H9 (cell line): ENCODE data around the gene PIM2. TPM values are rescaled to one million over a fixed set of nuclear protein-coding genes. Genes with fewer than 3 reads are reported as not detected.

Source experiments
- DNase-seq: peaks from one replicate; pipeline ENCODE4 v3.0.0-alpha.2; 2017
- H2AFZ ChIP-seq: one replicate; pipeline ENCODE4 v1.6.1; 2013; ENCODE audit warnings: mild to moderate bottlenecking, low read length, control low read depth, moderate library complexity
- H2AK5ac ChIP-seq: 2 replicates; pipeline ENCODE4 v1.6.1; 2013; ENCODE audit warnings: low read length, control low read depth, mixed read lengths; ENCODE audit not compliant: insufficient read length
- H2BK120ac ChIP-seq: one replicate; pipeline ENCODE4 v1.6.1; 2013; ENCODE audit warnings: low read depth, mild to moderate bottlenecking, low read length, control low read depth, inconsistent platforms; ENCODE audit not compliant: poor library complexity, severe bottlenecking
- H2BK12ac ChIP-seq: 2 replicates; pipeline ENCODE4 v1.6.1; 2013; ENCODE audit warnings: low read length, control low read depth, mixed read lengths, low read depth; ENCODE audit not compliant: insufficient read length
- H2BK15ac ChIP-seq: 2 replicates; pipeline ENCODE4 v1.6.1; 2013; ENCODE audit warnings: low read depth, low read length, control low read depth
- H2BK20ac ChIP-seq: one replicate; pipeline ENCODE4 v1.6.1; 2013; ENCODE audit warnings: low read depth, mild to moderate bottlenecking, low read length, control low read depth, inconsistent platforms; ENCODE audit not compliant: poor library complexity, severe bottlenecking
- H2BK5ac ChIP-seq: 2 replicates; pipeline ENCODE4 v1.6.1; 2013; ENCODE audit warnings: low read length, control low read depth, mixed read lengths; ENCODE audit not compliant: insufficient read length
- H3K14ac ChIP-seq: 2 replicates; pipeline ENCODE4 v1.6.1; 2013; ENCODE audit warnings: low read length, control low read depth; ENCODE audit not compliant: insufficient read depth
- H3K18ac ChIP-seq: 2 replicates; pipeline ENCODE4 v1.6.1; 2013; ENCODE audit warnings: low read depth, mild to moderate bottlenecking, mixed read lengths, low read length, control low read depth; ENCODE audit not compliant: insufficient read length
- H3K23ac ChIP-seq: 2 replicates; pipeline ENCODE4 v1.6.1; 2013; ENCODE audit warnings: low read length, control low read depth, mixed read lengths, low read depth; ENCODE audit not compliant: insufficient read length
- H3K23me2 ChIP-seq: 2 replicates; pipeline ENCODE4 v1.6.1; 2013; ENCODE audit warnings: low read depth, mild to moderate bottlenecking, mixed read lengths, low read length, control low read depth; ENCODE audit not compliant: insufficient read length, poor library complexity, severe bottlenecking
- H3K27ac ChIP-seq: 2 replicates; pipeline ENCODE4 v1.5.1; 2013; ENCODE audit warnings: low read length, control low read depth, mixed read lengths, low read depth; ENCODE audit not compliant: insufficient read length
- H3K27me3 ChIP-seq: 2 replicates; pipeline ENCODE4 v1.6.1; 2013; ENCODE audit warnings: low read length, control low read depth, inconsistent platforms; ENCODE audit not compliant: insufficient read depth
- H3K4ac ChIP-seq: 2 replicates; pipeline ENCODE4 v1.6.1; 2013; ENCODE audit warnings: low read depth, mild to moderate bottlenecking, control low read depth, inconsistent platforms, low read length, moderate library complexity
- H3K4me1 ChIP-seq: 2 replicates; pipeline ENCODE4 v1.6.1; 2013; ENCODE audit warnings: low read length, control low read depth, inconsistent platforms; ENCODE audit not compliant: insufficient read depth
- H3K4me2 ChIP-seq: 2 replicates; pipeline ENCODE4 v1.6.1; 2013; ENCODE audit warnings: low read length, control low read depth, mixed read lengths; ENCODE audit not compliant: insufficient read length, insufficient read depth
- H3K56ac ChIP-seq: 2 replicates; pipeline ENCODE4 v1.6.1; 2013; ENCODE audit warnings: low read depth, mild to moderate bottlenecking, mixed read lengths, low read length, control low read depth; ENCODE audit not compliant: insufficient read length
- H3K79me1 ChIP-seq: 2 replicates; pipeline ENCODE4 v1.6.1; 2013; ENCODE audit warnings: low read depth, mild to moderate bottlenecking, moderate library complexity, low read length, control low read depth, inconsistent platforms; ENCODE audit not compliant: insufficient read depth, poor library complexity, severe bottlenecking
- H3K79me2 ChIP-seq: 2 replicates; pipeline ENCODE4 v1.6.1; 2013; ENCODE audit warnings: low read length, control low read depth, inconsistent platforms; ENCODE audit not compliant: insufficient read depth
- H3K9ac ChIP-seq: 2 replicates; pipeline ENCODE4 v1.6.1; 2013; ENCODE audit warnings: low read length, control low read depth, mixed read lengths; ENCODE audit not compliant: insufficient read length; ENCODE audit errors: extremely low read depth
- H3K9me3 ChIP-seq: one replicate; pipeline ENCODE4 v1.6.1; 2013; ENCODE audit warnings: low read depth, low read length, inconsistent platforms; ENCODE audit not compliant: control insufficient read depth
- H3T11ph ChIP-seq: one replicate; pipeline ENCODE4 v1.6.1; 2013; ENCODE audit warnings: mild to moderate bottlenecking, low read length, control low read depth, inconsistent platforms
- H4K20me1 ChIP-seq: one replicate; pipeline ENCODE4 v1.6.1; 2013; ENCODE audit not compliant: control insufficient read depth, insufficient read length, insufficient read depth
- H4K5ac ChIP-seq: 2 replicates; pipeline ENCODE4 v1.6.1; 2013; ENCODE audit warnings: low read depth, mild to moderate bottlenecking, mixed read lengths, low read length, control low read depth; ENCODE audit not compliant: insufficient read length
- H4K8ac ChIP-seq: replicated peaks from 2 replicates; pipeline ENCODE4 v1.6.1; 2013; ENCODE audit warnings: low read length, control low read depth, mixed read lengths, low read depth; ENCODE audit not compliant: insufficient read length
- H4K91ac ChIP-seq: 2 replicates; pipeline ENCODE4 v1.6.1; 2013; ENCODE audit warnings: low read depth, mild to moderate bottlenecking, moderate library complexity, mixed read lengths, low read length, control low read depth; ENCODE audit not compliant: insufficient read length
- H3K27ac Mint-ChIP-seq, 3 experiments: 2 replicates in 2 of 3; 3 replicates in 1 of 3; pipeline ENCODE4 v1.8.0; 2020 to 2021; ENCODE audit warnings: mixed read lengths in 3 of 3, mild to moderate bottlenecking in 1 of 3, moderate library complexity in 1 of 3
- H3K27me3 Mint-ChIP-seq: 2 replicates; pipeline ENCODE4 v1.8.0; 2021; ENCODE audit warnings: low read depth, mild to moderate bottlenecking, moderate library complexity, mixed read lengths
- H3K36me3 Mint-ChIP-seq, 3 experiments: 2 replicates in 2 of 3; 3 replicates in 1 of 3; pipeline ENCODE4 v1.8.0; 2020 to 2021; ENCODE audit warnings: low read depth in 3 of 3, mixed read lengths in 3 of 3; ENCODE audit not compliant: insufficient read depth in 1 of 3
- H3K4me1 Mint-ChIP-seq, 2 experiments: 2 replicates each; pipeline ENCODE4 v1.8.0; 2020; ENCODE audit warnings: mixed read lengths in 2 of 2
- H3K4me3 Mint-ChIP-seq, 2 experiments: 2 replicates in 1 of 2; 3 replicates in 1 of 2; pipeline ENCODE4 v1.8.0; 2020 to 2021; ENCODE audit warnings: mild to moderate bottlenecking in 2 of 2, mixed read lengths in 2 of 2, moderate library complexity in 1 of 2
- H3K9me3 Mint-ChIP-seq, 2 experiments: 2 replicates in 1 of 2; 3 replicates in 1 of 2; pipeline ENCODE4 v1.8.0; 2020; ENCODE audit warnings: mild to moderate bottlenecking in 2 of 2, mixed read lengths in 2 of 2, moderate library complexity in 1 of 2
- CTCF ChIP-seq: fragments of 200-600 bp; sonication (generic); conservative IDR thresholded peaks from 3 replicates; pipeline ENCODE4 v1.8.0; 2021; ENCODE audit warnings: antibody characterized with exemption, mild to moderate bottlenecking
- WGBS: extraction: QIAGEN DNeasy Blood & Tissue Kit; methylation state at CpG from one replicate; pipeline ENCODE4 v1.1.7; 2013; ENCODE audit warnings: missing lambda C conversion rate, low lambda C conversion rate, mixed read lengths; ENCODE audit not compliant: insufficient read length; ENCODE audit errors: extremely low coverage; 5-methylcytosine and 5-hydroxymethylcytosine counted together
- total RNA-seq: library from RNA; stranded (reverse); gene quantifications from 2 replicates; pipeline ENCODE4 v1.2.1, GENCODE V29; 2021

Gene PIM2
- total RNA-seq, 1 experiment from 2014 or later = 163 TPM

- H4K91ac ChIP-seq = no peak overlapping the region
- H4K5ac ChIP-seq = no peak overlapping the region
- no peak overlapping the region for H2AK5ac ChIP-seq
- H3K9ac ChIP-seq = no peak overlapping the region
- no peak overlapping the region for H3K4ac ChIP-seq
- H3K36me3 Mint-ChIP-seq = peaks cover 16 to 42% (median 36%) of the 10 kb centered on the region in 3 experiments
- H3K4me1 ChIP-seq = no peaks in the 10 kb centered on the region
- H3K79me2 ChIP-seq = no peaks in the 10 kb centered on the region
- H2BK5ac ChIP-seq = no peak overlapping the region
- H3K9me3 ChIP-seq = no peaks in the 10 kb centered on the region
- H3K23ac ChIP-seq = no peak overlapping the region
- DNase-seq = no peak
- no peak overlapping the region for H3K4me2 ChIP-seq
- no peaks in the 10 kb centered on the region for H3K27me3 ChIP-seq
- no peak overlapping the region for H2BK120ac ChIP-seq
- H3K23me2 ChIP-seq = no peaks in the 10 kb centered on the region
- H3K18ac ChIP-seq = no peak overlapping the region
- no peak overlapping the region for H2BK12ac ChIP-seq
- peaks cover 3% of the 10 kb centered on the region for H3K27me3 Mint-ChIP-seq
- no peak overlapping the region for H3T11ph ChIP-seq
- TF ChIP-seq CTCF = no peak
- H4K8ac ChIP-seq = no peak overlapping the region
- no peak overlapping the region for H3K56ac ChIP-seq
- H3K14ac ChIP-seq = no peak overlapping the region
- no peak overlapping the region for H2AFZ ChIP-seq
- no peaks in the 10 kb centered on the region for H3K79me1 ChIP-seq
- H3K27ac ChIP-seq = no peak overlapping the region
- no peak overlapping the region for H3K4me3 Mint-ChIP-seq
- no peaks in the 10 kb centered on the region for H4K20me1 ChIP-seq
- no peak overlapping the region for H2BK20ac ChIP-seq
- no peak overlapping the region for H3K27ac Mint-ChIP-seq
- peaks cover 12 to 24% of the 10 kb centered on the region in 2 experiments for H3K4me1 Mint-ChIP-seq
- WGBS = no CpG with 5 or more reads among the region's 1 CpG
- no peak overlapping the region for H2BK15ac ChIP-seq
- peaks cover 69 to 71% of the 10 kb centered on the region in 2 experiments for H3K9me3 Mint-ChIP-seq
Observed at GRCh38 chrX:48908600-48908999, 10.2 kb downstream of the PIM2 start.
